HTR-8/SVneo (cell line): Measurements from ENCODE around the gene PRIMA1.
A peak's percentile ranks its signal among the peaks of the same experiment; 100 is the strongest.

Experiments used
- DNase-seq: peaks from one replicate; pipeline ENCODE4 v3.0.0; 2011; ENCODE audit warnings: low spot score, mixed read lengths; ENCODE audit not compliant: insufficient read length
- FAIRE-seq: peaks from 2 replicates; lab custom pipeline; 2011; peaks lifted over from hg19 to GRCh38; lab: Jason Lieb, UNC

PRIMA1 gene

DNA sequence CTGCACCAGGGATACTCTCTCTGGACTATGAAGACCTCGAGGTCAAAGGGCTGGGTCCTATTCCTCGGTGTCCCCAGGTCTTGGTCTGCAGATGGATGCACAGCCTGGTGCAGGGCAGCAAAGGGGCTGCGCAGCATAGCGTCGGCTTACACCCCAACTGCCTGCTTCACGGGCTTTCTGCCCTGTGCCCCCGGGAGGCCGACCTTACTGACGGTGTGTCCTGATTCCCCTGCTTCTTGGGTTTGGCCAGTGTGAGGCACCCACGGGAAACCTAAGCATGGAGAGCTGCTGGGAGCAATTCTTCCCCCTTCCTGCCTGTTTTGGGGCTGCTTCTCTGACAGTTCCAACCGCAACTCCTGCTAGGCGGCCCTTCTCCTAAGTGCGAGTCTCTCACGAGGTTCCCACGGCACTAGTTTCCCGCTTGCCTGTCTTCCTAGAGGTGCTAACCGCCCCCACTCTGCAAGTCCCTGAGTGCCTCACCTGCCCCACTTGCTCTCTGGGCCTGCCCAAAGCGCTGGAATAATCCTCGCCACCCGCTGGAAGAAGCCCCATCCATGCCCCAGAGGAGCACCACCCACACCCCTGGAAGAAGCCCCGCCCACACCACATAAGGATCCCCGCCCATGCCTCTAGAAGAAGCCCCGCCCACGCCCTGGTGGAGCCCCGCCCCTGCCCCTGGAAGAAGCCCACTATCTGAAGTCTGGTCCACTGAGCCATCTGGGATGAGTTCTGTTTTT lies 54.0 kb downstream of the PRIMA1 start:
- FAIRE-seq: no peak
- peak; percentile 10 for DNase-seq

DNA sequence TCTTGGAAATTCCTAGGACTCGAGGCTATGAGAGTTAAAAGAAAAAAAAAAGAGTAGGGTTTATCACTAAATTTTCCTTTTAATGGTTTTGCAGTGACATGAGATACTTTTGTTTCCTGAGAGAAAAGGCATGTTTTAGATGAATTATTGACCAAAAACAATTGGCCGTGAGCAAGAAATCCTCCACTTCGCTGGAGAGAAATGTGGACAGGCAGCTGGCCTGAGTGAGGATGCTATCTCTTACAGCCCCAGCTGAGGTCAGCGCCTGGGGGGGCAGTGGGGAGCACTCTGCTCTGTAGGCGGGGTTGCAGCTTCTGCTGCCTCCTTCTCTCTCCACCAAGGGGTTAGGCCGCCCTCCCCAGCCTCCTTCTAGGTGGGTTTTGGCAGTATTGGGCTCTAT lies 54.7 kb downstream of the PRIMA1 start:
- FAIRE-seq (no peak), DNase-seq (no peak)

- DNase-seq (no peak), FAIRE-seq (no peak)
Measured at GRCh38 chr14:93733231-93733630, 55.1 kb downstream of the PRIMA1 start.

GRCh38 chr14:93732524-93732923 lies 55.8 kb downstream of the PRIMA1 start:
- DNase-seq (no peak), FAIRE-seq (no peak)

DNA sequence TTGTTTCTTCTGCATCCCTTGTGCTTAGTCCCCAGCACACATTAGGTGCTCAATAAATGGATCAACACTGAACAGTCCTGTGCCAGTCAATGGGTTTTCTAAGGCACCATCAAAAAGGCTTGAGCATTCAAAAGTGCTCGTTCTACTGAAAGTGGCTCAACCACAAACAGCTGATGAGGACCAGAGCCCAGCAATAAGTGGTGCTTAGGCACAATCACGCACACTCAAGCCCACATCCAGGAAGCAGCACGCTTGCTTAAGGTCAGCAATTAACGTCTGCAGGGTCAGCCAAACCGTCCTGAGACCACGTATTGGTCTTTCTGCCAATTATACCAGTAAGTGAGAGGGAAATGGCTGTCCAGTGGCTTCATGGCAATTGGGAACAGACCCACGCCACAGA lies 56.5 kb downstream of the PRIMA1 start:
- FAIRE-seq: no peak
- DNase-seq: no peak

- FAIRE-seq (no peak), DNase-seq (no peak)
Measured at GRCh38 chr14:93729993-93730392, 58.3 kb downstream of the PRIMA1 start.

DNA sequence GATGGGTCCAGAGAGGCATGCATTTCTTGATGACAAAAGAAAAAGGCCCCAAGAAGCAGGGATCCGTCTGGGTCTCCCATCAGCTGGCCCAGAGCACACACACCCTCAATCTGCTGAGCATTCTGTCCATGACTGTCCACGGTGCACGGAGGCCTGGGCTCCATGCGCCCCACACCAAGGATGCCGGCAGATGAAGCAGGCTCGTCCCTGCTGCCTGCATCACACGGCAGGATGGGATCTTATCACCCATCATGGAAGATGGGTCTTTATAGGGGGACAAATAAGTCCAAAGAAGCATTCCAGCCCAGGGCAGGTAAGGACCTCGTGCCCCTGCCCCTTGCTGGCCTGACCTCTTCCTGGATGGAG lies 59.7 kb downstream of the PRIMA1 start:
- FAIRE-seq: no peak

GRCh38 chr14:93727917-93728650 lies 60.2 kb downstream of the PRIMA1 start:
- FAIRE-seq: no peak

More for the DNA sequence above, 59.7 kb downstream of the PRIMA1 start:
- no peak for DNase-seq

GRCh38 chr14:93727039-93727740 lies 61.1 kb downstream of the PRIMA1 start:
- FAIRE-seq (no peak), DNase-seq (no peak)

More at GRCh38 chr14:93727917-93728650, 60.2 kb downstream of the PRIMA1 start:
- DNase-seq: no peak

GRCh38 chr14:93725993-93726392 lies 62.3 kb downstream of the PRIMA1 start:
- FAIRE-seq: no peak

GRCh38 chr14:93725002-93725582 lies 63.2 kb downstream of the PRIMA1 start:
- DNase-seq (no peak), FAIRE-seq (no peak)

More at GRCh38 chr14:93725993-93726392, 62.3 kb downstream of the PRIMA1 start:
- no peak for DNase-seq

GRCh38 chr14:93723001-93723400 lies 65.3 kb downstream of the PRIMA1 start:
- FAIRE-seq: no peak
- DNase-seq: no peak

GRCh38 chr14:93720981-93721483 lies 67.3 kb downstream of the PRIMA1 start:
- no peak for FAIRE-seq

GRCh38 chr14:93720076-93720815 lies 68.0 kb downstream of the PRIMA1 start:
- FAIRE-seq (no peak), DNase-seq (no peak)

More at GRCh38 chr14:93720981-93721483, 67.3 kb downstream of the PRIMA1 start:
- no peak for DNase-seq

DNA sequence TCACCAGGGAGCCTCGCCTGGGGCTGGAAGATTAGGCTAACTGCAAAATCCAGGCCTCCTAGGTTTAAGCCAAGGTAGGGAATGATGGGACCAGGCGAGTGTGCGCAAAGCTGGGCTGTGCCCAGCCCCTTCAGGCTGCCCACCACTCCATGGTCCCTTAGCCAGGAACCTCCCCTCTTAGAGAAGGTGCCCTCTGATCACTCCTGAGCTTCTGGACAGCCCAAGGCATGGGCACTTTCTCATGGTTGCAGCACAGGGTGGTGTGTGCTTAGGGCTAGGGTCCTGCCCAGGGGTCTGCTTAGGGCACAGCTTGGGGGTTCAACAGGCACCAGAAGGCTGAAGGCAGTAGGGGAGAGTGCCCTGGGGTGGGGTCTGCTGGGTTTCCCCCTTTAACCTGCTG lies 69.0 kb downstream of the PRIMA1 start:
- FAIRE-seq: no peak
- no peak for DNase-seq

- no peak for DNase-seq
- no peak for FAIRE-seq
Measured at GRCh38 chr14:93717668-93718320, 70.5 kb downstream of the PRIMA1 start.

- DNase-seq (no peak), FAIRE-seq (no peak)
Measured at GRCh38 chr14:93716746-93717667, 71.3 kb downstream of the PRIMA1 start.
